Prostate gland (tissue), 2 donors: ENCODE measurements around the gene ASB18.

Experiments
- CTCF ChIP-seq, 4 experiments: fragments of 200-600 bp in 2 of 4; fragments of 450-650 bp in 2 of 4; sonication (generic) in 2 of 4; IDR thresholded peaks; 1 replicate in 3 of 4; 2 replicates in 1 of 4; pipeline ENCODE4 v1.5.1; 2016 to 2019; ENCODE audit warnings: antibody characterized with exemption in 4 of 4, mild to moderate bottlenecking in 2 of 4, moderate library complexity in 2 of 4
- POLR2A ChIP-seq: fragments of 450-650 bp; IDR thresholded peaks from one replicate; pipeline ENCODE4 v1.6.1; 2016; ENCODE audit warnings: antibody characterized with exemption, mild to moderate bottlenecking

- TF ChIP-seq POLR2A (no peak), CTCF (IDR thresholded peaks at IDR 0.05) (no peak)
Measured at GRCh38 chr2:236236559-236237452, 27.4 kb downstream of the ASB18 start.
